Pericardium fibroblast (primary cell): ENCODE measurements around the gene SUOX. TPM values are rescaled to one million over a fixed set of nuclear protein-coding genes. Genes with fewer than 3 reads are reported as not detected.

Experiments
- total RNA-seq: library from RNA; depleted of rRNA; stranded (reverse); fragments of >200 nt; gene quantifications from 2 replicates; pipeline ENCODE4 v1.2.3, GENCODE V29; 2015

Gene SUOX
- 7.8 and 12.0 TPM in 2 replicates for total RNA-seq

DNA sequence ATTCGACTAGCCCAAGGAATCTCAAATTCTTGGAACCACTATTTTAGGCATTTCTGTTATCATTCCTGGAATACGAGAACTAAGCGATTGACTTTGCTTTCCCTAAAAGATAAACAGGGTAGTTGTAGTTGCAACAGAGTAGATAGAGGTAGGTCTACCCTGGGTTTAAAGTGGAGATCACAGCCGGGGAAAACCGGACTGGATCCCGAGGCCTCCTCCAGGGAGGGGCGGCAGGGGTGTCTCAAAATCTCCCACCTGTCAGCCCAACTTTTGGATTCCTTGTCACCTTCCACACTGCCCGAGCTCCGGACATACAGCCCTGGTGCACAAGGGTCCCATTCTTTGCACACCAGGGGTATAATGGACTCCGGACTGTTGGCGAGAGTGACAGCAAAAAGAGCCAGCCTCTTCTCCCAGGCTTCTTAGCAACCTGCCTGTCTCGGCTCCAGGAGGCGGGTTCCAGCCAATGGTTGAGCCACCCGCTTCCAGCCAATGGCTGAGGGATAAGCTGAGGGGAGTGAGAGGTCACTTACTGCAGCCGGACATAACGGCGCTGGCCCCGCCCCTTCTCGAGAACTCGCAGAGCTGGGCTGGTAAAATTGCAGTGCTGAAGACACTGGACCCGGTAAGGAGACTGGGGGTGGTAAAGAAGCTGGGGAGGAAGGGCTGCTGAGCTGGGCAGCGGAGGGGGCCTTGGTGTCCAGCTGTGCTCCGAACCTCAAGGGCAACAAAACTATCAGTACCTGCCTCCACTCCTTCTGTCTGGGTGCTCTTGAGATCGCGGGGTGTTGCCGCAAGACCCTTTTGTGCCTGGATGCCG, at the start of gene SUOX:
TSS of gene SUOX (plus strand) at position 562 of the 820 bp plus-strand sequence. CDS start 4,946 bp downstream, outside the sequence.

DNA sequence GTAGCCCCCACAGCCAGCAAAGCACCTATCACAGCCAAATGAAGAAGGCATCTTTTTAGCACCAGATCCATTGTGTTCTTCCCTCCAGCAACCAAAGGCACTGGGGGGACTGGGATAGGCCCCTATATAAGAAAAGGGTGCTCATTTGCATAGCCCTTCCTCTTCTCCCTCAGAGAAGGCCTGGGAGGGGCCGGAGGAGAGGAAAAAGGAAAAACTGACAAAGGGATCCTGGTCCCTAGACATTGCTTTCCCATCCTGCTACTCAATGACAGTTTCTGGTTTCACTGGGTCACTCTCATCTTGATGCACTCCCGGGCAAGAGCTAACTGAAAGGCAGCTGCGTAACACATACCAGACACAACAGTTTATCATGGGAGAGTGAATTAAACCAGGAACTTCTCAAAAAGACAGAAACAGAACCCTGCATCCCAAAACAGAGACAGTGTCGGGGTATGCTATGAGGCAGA, 31.1 kb upstream of the SUOX start, which contains the start of gene PMEL:
TSS of gene PMEL (minus strand) at position 102 of the 467 bp plus-strand sequence. CDS start at position 71, 31 bp downstream.

DNA sequence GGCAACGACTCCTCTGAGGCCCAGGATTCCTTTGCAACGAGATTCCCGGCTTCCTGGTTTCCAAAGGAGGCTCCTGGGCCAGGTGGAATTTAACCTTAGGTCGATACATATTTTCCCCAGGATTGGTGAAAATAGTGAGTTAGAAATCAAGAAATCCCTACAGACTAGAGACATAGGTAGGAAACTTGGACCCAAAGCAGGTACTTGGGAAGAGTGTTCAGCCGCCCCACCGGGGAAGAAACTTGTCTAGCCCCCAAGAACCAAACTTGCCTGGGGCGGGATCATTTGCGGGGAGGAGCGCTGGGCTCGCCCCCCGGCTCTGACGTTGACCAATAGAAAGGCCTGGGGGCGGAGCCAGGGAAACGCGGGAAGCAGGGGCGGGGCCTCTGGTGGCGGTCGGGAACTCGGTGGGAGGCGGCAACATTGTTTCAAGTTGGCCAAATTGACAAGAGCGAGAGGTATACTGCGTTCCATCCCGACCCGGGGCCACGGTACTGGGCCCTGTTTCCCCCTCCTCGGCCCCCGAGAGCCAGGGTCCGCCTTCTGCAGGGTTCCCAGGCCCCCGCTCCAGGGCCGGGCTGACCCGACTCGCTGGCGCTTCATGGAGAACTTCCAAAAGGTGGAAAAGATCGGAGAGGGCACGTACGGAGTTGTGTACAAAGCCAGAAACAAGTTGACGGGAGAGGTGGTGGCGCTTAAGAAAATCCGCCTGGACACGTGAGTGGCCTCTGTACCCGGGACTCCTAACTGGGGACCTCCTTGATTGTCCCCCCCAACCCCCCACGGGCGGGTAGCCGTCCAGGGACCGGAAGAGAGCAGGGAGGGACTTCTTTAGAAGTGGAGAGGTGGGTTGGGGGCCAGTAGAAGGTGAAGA, 30.4 kb upstream of the SUOX start, which contains the start of gene CDK2:
TSS of gene CDK2 (plus strand) at position 423 of the 874 bp plus-strand sequence. CDS start at position 602, 179 bp downstream.

DNA sequence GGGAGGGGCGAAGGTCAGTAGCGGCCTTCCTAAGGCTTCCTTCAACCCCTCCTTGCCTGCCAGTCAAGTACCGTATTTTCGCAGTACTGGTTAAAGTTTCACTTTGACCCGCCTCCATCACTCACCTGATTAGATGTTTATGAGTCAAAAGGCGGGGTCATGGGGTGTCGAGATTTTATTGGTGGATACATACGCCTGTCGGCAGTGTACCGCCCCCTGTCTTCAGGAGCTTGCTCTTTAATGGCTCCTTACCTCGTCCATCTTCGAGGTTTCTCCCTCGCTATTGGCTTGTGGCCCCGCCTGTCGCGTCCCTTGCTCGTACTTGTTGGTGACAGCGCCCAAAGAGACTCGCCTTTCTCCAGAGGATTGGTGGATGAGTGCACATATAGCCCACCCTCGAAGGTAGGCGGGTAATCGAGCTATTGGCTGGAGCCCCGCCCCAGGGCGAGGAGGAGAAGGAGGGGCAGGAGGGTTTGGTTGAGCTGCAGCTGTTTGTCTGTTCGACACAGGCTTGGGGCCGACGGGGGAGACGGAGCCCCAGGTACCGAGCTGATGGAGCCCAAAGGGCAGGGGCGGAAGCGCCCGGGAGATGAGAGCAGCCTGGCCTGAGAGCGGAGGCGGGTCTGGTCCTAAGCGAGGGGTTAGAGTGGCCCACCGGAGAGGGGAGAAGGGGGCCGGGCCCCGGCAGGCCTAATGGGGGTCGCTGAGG, 23.3 kb upstream of the SUOX start, which contains the start of gene RAB5B:
TSS of gene RAB5B (plus strand) at position 480 of the 709 bp plus-strand sequence. CDS start 12,883 bp downstream, outside the sequence.

DNA sequence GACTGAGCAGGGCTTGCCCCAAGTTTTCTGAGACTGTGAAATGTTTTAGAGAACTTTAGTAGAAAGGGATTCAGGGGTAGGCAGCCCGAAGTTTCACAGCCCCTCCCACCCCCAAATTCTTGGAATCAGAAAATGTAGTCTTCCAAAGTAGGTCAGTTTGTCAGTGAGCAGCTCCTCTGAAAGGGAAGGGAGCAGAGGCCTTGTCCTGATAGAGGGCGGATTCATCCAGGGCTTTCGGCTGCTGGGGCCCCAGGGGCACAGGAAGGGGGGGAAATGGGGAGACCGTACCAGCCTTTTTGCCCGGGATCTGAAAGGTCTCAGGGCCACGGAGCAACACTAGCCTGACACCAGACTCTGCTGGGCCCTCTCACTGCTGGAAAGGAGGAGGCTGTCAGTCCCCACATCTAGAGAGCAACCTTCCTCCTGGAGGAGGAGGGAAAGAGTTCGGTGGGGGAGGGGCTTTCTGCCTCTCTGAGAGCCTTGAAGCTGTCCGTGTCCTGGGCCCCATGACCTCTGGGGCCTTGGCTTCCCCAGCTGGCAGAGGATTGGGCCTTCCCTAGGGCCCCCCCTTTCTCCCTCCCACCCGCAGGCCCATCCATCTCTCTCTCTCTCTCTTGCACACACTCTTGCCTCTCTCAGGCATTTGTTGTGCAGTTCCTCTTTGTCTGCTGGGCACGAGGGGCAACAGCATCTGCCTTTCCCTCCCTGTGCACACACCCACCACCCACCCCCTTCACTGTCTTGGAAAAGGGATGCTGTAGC, 23.5 kb downstream of the SUOX start, which contains the start of gene IKZF4:
TSS of gene IKZF4 (plus strand) at position 621 of the 762 bp plus-strand sequence. CDS start 451 bp downstream, outside the sequence.

DNA sequence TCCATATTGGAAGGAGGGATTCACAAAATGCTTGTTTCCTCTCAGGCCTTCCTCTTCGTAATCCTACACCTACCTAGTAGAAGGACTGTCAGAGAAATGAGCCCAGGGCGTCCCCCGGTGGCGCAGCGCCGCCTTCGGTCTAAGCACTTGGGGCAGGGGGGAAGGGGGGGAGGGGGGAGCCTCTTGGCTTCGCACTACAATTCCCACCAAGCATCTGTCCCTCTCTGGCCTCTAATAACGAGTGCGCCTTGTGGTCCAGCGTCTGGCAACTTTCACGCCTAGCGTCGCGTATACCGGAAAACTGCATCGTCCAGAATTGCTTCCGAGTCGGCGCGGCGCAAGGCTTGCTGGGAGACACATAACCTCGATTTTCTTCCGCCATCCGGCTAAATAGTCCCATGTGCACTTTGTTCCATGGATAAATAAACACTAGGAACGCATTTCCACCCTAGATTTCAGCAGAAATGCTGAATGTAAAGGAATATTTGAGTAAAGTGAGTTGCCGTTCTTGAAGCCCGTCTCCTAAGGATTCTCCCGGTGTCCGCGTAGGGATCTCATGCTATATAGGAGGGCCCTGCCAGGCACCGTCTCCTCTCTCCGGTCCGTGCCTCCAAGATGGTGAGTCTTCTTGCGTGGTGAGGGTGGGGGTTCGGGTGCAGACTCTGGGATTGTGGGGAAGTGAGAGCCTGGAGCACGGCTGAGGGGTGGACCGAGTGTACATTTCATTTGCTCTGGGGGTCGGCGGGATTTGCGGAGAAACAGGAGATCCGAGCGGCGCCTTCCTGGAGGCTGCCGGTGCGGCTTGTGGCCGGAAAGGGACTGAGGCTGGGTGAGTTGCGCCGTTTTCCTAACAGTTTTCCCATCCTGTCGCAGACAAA, 44.7 kb downstream of the SUOX start, which contains the start of gene RPS26:
TSS of gene RPS26 (plus strand) at position 367 of the 878 bp plus-strand sequence. CDS start at position 616, 249 bp downstream.

Other genes starting within 250 kb of the SUOX start
- 81.9 and 98.8 TPM in 2 replicates for gene SARNP, start 179.6 kb upstream of the SUOX start, total RNA-seq
- gene ORMDL2, start 179.2 kb upstream of the SUOX start, total RNA-seq = 18.8 and 28.9 TPM in 2 replicates
- gene DNAJC14, start 167.7 kb upstream of the SUOX start, total RNA-seq = 32.1 and 38.2 TPM in 2 replicates
- 20.8 and 25.9 TPM in 2 replicates for gene MMP19, start 154.3 kb upstream of the SUOX start, total RNA-seq
- 29.2 and 38.9 TPM in 2 replicates for gene PYM1, start 69.4 kb upstream of the SUOX start, total RNA-seq
- gene DGKA, start 66.1 kb upstream of the SUOX start, total RNA-seq = 23.0 and 53.5 TPM in 2 replicates
- gene PMEL, start 31.2 kb upstream of the SUOX start, total RNA-seq = 0.47 TPM in 1 of 2 replicates, not detected in the other
- gene CDK2, start 30.4 kb upstream of the SUOX start, total RNA-seq = 10.5 and 17.5 TPM in 2 replicates
- 60.8 and 74.7 TPM in 2 replicates for gene RAB5B, start 23.2 kb upstream of the SUOX start, total RNA-seq
- 2.0 and 10.4 TPM in 2 replicates for gene IKZF4, start 23.8 kb downstream of the SUOX start, total RNA-seq
- 1,091 and 4,343 TPM in 2 replicates for gene RPS26, start 44.6 kb downstream of the SUOX start, total RNA-seq
- 1.9 and 4.2 TPM in 2 replicates for gene ERBB3, start 82.9 kb downstream of the SUOX start, total RNA-seq
- gene PA2G4, start 107.3 kb downstream of the SUOX start, total RNA-seq = 69.7 and 70.5 TPM in 2 replicates
- gene RPL41, start 119.4 kb downstream of the SUOX start, total RNA-seq = 4,540 and 5,963 TPM in 2 replicates
- gene ZC3H10, start 121.0 kb downstream of the SUOX start, total RNA-seq = 2.2 and 3.4 TPM in 2 replicates
- gene ESYT1, start 131.0 kb downstream of the SUOX start, total RNA-seq = 104 and 207 TPM in 2 replicates
- 68.7 and 103 TPM in 2 replicates for gene MYL6B, start 155.3 kb downstream of the SUOX start, total RNA-seq
- gene MYL6, start 161.1 kb downstream of the SUOX start, total RNA-seq = 1,218 and 3,228 TPM in 2 replicates
- gene SMARCC2, start 192.2 kb downstream of the SUOX start, total RNA-seq = 30.8 and 40.4 TPM in 2 replicates
- 69.4 and 113 TPM in 2 replicates for gene RNF41, start 224.6 kb downstream of the SUOX start, total RNA-seq
- gene NABP2, start 227.1 kb downstream of the SUOX start, total RNA-seq = 29.3 and 31.5 TPM in 2 replicates
- not detected in 2 replicates for gene SLC39A5, start 232.8 kb downstream of the SUOX start, total RNA-seq